Heart right ventricle (tissue), 16 donors: Measurements from ENCODE around the gene MR1. TPM values are rescaled to one million over a fixed set of nuclear protein-coding genes. Genes with fewer than 3 reads are reported as not detected.

Experiments used
- ATAC-seq, 8 donors: fragments of 200-7000 bp; cut with Tn5 transposase; one replicate each; pipeline ENCODE4 v1.9.1; 2020; ENCODE audit warnings: mild to moderate bottlenecking in 8 of 8, moderate library complexity in 8 of 8, moderate number of reproducible peaks in 1 of 8
- DNase-seq, 2 donors: peaks; one replicate each; pipeline ENCODE4 v3.0.0-alpha.2; 2020
- H3K27ac ChIP-seq, 10 donors: fragments of 200-600 bp; sonication (generic) in 2 of 10; one replicate each; pipeline versions ENCODE4 v1.5.0 to v1.8.0; 2020 to 2022; ENCODE audit warnings: mild to moderate bottlenecking in 3 of 10
- H3K27me3 ChIP-seq, 7 donors: fragments of 200-600 bp; one replicate each; pipeline ENCODE4 v1.8.0; 2021 to 2022; ENCODE audit warnings: mild to moderate bottlenecking in 2 of 7
- H3K36me3 ChIP-seq, 9 donors: fragments of 200-600 bp; sonication (generic) in 1 of 9; one replicate each; pipeline versions ENCODE4 v1.5.0 to v1.8.0; 2020 to 2022; ENCODE audit warnings: mild to moderate bottlenecking in 2 of 9
- H3K4me1 ChIP-seq, 9 donors: fragments of 200-600 bp; sonication (generic) in 1 of 9; one replicate each; pipeline versions ENCODE4 v1.5.0 to v1.8.0; 2020 to 2022; ENCODE audit warnings: mild to moderate bottlenecking in 4 of 9
- H3K4me3 ChIP-seq, 10 donors: fragments of 200-600 bp; sonication (generic) in 2 of 10; one replicate each; pipeline versions ENCODE4 v1.5.0 to v1.8.0; 2020 to 2022; ENCODE audit warnings: mild to moderate bottlenecking in 7 of 10, moderate library complexity in 2 of 10
- H3K9me3 ChIP-seq, 11 donors: fragments of 200-600 bp in 10 of 11; sonication (generic) in 2 of 11; one replicate each; pipeline versions ENCODE4 v1.5.0 to v1.8.0; 2013 to 2022; ENCODE audit warnings: mild to moderate bottlenecking in 2 of 11, control low read depth in 1 of 11, moderate library complexity in 1 of 11
- CTCF ChIP-seq, 9 donors: fragments of 200-600 bp; sonication (generic) in 2 of 9; IDR thresholded peaks; one replicate each; pipeline versions ENCODE4 v1.5.0 to v1.8.0; 2021 to 2022; ENCODE audit warnings: antibody characterized with exemption in 9 of 9, mild to moderate bottlenecking in 5 of 9, moderate library complexity in 1 of 9
- WGBS, 2 donors: extraction: QIAGEN DNeasy Blood & Tissue Kit; methylation state at CpG; one replicate each; pipeline ENCODE4 v1.1.7; 2013; ENCODE audit warnings: inconsistent platforms in 1 of 2; 5-methylcytosine and 5-hydroxymethylcytosine counted together
- intact Hi-C, 10 donors: fragments of 100-400 bp; cut with DNase I; formaldehyde crosslinking; loops; one replicate each; pipeline versions ENCODE4 v1.11.1 to v1.14.2; 2022
- polyA plus RNA-seq, 2 donors: library from polyadenylated mRNA; stranded (reverse); fragments of 200-250 nt; gene quantifications; one replicate each; pipeline ENCODE4 v1.2.3, GENCODE V29; 2013
- total RNA-seq, 10 donors: library from RNA; stranded (reverse); fragmentation: NEBNext Ultra II Directional in 3 of 10; extraction: Animal tissue kit (Norgen Biotek cat#: 25700) in 3 of 10; gene quantifications; one replicate each; pipeline versions ENCODE4 v1.2.1 to v1.2.4, GENCODE V29; 2021 to 2023
- donor health status: Arrhythmogenic right ventricular cardiomyopathy.
- donor health status: ischemic (EF 13 %, LVEDD 7.1; RV severe dilation, severe dysfunction).
- donor health status: healthy with polysubstance abuse.
- donor health status: DM: no; HTN: yes; CAD: no.
- donor health status: DM: no; HTN: no; CAD: no.
- donor health status: ischemic (EF 25% LVEDD 6.9; RV normal size, moderate dysfunction).
- donor health status: ischemic (EF 25% LVEDD 5.7; RV mildly dilated, moderate dysfunction).
- donor health status: healthy.
- donor health status: DM: yes; HTN: yes; CAD: no.
- donor health status: Ischemic cardiomyopathy.
- donor health status: ischemic (EF 35%, LVEDD 5.7; RV mildly dilated, moderate dysfunction).
- donor health status: nonischemic (EF 11% LVEDD 7.7; RV severe dilation, severe dysfunction).
- donor health status: DM: yes; HTN: yes; CAD: no.
- donor health status: PGD.
- donor health status: ischemic (EF 29% LVEDD 5.4; RV normal size, mild dysfunction).
- donor health status: nonischemic (EF 23%, LVEDD 6.1; RV moderate dilation, normal function).

Gene MR1
- total and polyA plus RNA-seq, 12 donors: 0.88 to 8.2 (median 2.7) TPM

DNA sequence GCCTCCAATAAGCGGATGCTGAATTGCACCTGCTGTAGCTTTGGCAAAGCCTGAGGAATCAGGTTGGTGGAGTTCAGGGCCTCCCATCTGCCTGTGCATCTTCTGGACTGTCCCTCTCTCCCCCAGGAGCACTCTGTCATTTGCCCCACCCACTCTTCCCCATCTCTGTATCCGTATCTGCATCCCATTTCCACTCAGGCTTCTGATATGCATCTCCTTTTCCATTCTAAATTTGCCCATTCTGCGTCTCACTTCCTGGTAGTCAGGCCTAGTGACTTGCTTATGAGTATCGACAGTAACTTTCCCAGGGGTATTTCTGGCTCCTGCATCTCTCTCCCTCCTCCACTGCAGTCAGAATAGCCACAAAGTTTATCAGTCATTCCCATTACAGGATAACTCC, 15.6 kb downstream of the MR1 start:
- intact Hi-C loops: no loop called here
- Histone ChIP-seq H3K9me3 (no peaks in the 10 kb centered on the region), H3K27me3 (no peaks in the 10 kb centered on the region), H3K36me3 (peaks cover 0 to 52% (median 0%) of the 10 kb centered on the region in 9 donors), H3K27ac (no peak overlapping the region), H3K4me3 (no peak overlapping the region), H3K4me1 (peaks cover 0 to 6% (median 0%) of the 10 kb centered on the region in 9 donors)
- ATAC-seq: no peak
- no peak for DNase-seq
- WGBS, 2 donors: 79 to 81% methylated on average over 4 of the region's 4 CpGs
- no peak for TF ChIP-seq CTCF (IDR thresholded peaks at IDR 0.05)

DNA sequence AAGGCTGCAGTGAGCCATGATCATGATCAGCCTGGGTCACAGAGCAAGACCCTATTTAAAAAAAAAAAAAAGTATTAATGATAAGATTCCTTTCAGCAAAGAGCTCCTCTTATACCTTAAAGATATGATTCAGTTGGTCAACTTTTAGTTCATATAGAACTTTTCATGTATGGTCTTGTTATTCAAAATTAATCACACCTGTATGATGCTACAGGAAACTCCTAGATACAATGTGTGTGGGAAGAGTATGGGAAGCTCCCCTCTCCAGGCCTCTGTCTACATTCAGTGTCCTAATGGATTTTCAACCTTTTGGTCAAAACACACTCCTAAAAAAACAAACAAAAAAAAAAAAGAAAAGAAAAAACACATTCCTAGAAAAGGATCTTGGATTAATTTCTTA, 17.1 kb downstream of the MR1 start:
- no peak for ATAC-seq
- no peaks in the 10 kb centered on the region for H3K9me3 ChIP-seq
- intact Hi-C loops: no loop called here
- no peak overlapping the region for H3K27ac ChIP-seq
- no peak overlapping the region for H3K4me3 ChIP-seq
- no peak for TF ChIP-seq CTCF (IDR thresholded peaks at IDR 0.05)
- peaks cover 0 to 51% (median 0%) of the 10 kb centered on the region in 9 donors for H3K36me3 ChIP-seq
- no peaks in the 10 kb centered on the region for H3K4me1 ChIP-seq
- no peak for DNase-seq
- H3K27me3 ChIP-seq: no peaks in the 10 kb centered on the region

GRCh38 chr1:181056560-181056959, 22.8 kb downstream of the MR1 start:
- TF ChIP-seq CTCF (IDR thresholded peaks at IDR 0.05): no peak
- peaks cover 0 to 15% (median 0%) of the 10 kb centered on the region in 11 donors for H3K9me3 ChIP-seq
- no peak overlapping the region for H3K4me3 ChIP-seq
- H3K4me1 ChIP-seq: peaks cover 0 to 16% (median 5%) of the 10 kb centered on the region in 9 donors
- intact Hi-C loops: no loop called here
- no peak for DNase-seq
- WGBS, 2 donors: 82 to 89% methylated on average over 6 of the region's 6 CpGs
- no peak overlapping the region for H3K27ac ChIP-seq
- H3K27me3 ChIP-seq: no peaks in the 10 kb centered on the region
- peaks cover 0 to 44% (median 0%) of the 10 kb centered on the region in 9 donors for H3K36me3 ChIP-seq
- peak in 2 of 8 donors; percentile 20 to 41 for ATAC-seq

DNA sequence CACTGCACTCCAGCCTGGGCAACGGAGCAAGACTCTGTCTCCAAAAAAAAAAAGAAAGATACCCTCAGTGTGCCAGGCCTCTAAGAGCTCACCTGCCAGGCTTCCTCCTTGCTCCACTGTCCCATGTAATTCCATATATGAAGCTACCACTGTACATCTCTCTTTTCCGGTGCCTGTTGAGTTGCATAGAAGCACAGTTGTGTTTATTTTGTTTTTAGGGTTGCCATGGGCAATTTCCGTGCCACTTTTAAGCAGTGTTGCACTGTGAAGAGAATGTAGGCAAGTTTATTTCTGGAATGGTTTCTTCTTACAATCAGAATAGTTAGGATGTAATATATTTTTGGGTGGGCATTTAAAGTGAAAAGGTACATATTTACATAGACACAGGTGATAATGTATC, 23.3 kb downstream of the MR1 start:
- H3K27ac ChIP-seq: no peak overlapping the region
- intact Hi-C loops: no loop called here

More for the DNA sequence above, 23.3 kb downstream of the MR1 start:
- 19 to 37% methylated on average over 3 of the region's 3 CpGs for WGBS, 2 donors
- Histone ChIP-seq H3K9me3 (peaks cover 0 to 15% (median 0%) of the 10 kb centered on the region in 11 donors), H3K36me3 (peaks cover 0 to 39% (median 0%) of the 10 kb centered on the region in 9 donors), H3K4me3 (no peak overlapping the region), H3K4me1 (peaks cover 0 to 19% (median 10%) of the 10 kb centered on the region in 9 donors), H3K27me3 (no peaks in the 10 kb centered on the region)
- DNase-seq (no peak), ATAC-seq (peak in 4 of 8 donors; percentile 28 to 71 (median 52))
- TF ChIP-seq CTCF (IDR thresholded peaks at IDR 0.05): no peak
